Astrocyte of the spinal cord (primary cell): ENCODE measurements around the gene RREB1.

Source experiments
- DNase-seq: peaks from one replicate; pipeline ENCODE4 v3.0.0; 2011; ENCODE audit warnings: low read depth, low spot score
- H3K4me3 ChIP-seq: 2 replicates; pipeline ENCODE4 v1.5.1; 2011; ENCODE audit warnings: low read depth, mild to moderate bottlenecking, low read length, moderate library complexity
- in situ Hi-C: cut with HindIII; loops from 2 replicates; pipeline ENCODE4 v1.10.0; 2017; ENCODE audit warnings: low sequenced_read_pairs
- TF ChIP-seq, protein P1 (sequence below): IDR thresholded peaks from 2 replicates; pipeline ENCODE4 v1.5.1; 2012; ENCODE audit warnings: low read depth, mild to moderate bottlenecking, low read length, inconsistent platforms

The RREB1 gene

DNA sequence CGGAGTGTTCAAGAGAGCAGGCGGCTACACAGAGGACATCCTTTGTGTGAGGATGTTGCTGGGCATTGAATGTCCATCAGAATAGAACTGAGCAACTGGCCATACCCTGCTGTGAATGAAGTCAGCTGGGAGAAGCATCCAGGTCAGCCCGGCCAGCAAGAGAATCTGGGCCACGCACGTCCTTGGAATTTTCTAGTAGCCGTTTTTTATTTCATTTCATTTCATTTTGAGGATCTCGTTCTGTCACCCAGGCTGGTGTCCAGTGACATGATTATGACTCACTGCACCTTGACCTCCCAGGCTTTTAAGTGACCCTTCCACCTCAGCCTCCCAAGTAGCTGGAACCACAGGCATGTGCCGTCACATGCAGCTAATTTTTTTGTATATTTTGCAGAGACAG is 107.4 kb downstream of the RREB1 start:
- DNase-seq, result peak; percentile 27
- in situ Hi-C loops, result no loop called here
- H3K4me3 ChIP-seq, result no peak overlapping the region
- TF ChIP-seq, protein P1, sequence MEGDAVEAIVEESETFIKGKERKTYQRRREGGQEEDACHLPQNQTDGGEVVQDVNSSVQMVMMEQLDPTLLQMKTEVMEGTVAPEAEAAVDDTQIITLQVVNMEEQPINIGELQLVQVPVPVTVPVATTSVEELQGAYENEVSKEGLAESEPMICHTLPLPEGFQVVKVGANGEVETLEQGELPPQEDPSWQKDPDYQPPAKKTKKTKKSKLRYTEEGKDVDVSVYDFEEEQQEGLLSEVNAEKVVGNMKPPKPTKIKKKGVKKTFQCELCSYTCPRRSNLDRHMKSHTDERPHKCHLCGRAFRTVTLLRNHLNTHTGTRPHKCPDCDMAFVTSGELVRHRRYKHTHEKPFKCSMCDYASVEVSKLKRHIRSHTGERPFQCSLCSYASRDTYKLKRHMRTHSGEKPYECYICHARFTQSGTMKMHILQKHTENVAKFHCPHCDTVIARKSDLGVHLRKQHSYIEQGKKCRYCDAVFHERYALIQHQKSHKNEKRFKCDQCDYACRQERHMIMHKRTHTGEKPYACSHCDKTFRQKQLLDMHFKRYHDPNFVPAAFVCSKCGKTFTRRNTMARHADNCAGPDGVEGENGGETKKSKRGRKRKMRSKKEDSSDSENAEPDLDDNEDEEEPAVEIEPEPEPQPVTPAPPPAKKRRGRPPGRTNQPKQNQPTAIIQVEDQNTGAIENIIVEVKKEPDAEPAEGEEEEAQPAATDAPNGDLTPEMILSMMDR, result no peak

DNA sequence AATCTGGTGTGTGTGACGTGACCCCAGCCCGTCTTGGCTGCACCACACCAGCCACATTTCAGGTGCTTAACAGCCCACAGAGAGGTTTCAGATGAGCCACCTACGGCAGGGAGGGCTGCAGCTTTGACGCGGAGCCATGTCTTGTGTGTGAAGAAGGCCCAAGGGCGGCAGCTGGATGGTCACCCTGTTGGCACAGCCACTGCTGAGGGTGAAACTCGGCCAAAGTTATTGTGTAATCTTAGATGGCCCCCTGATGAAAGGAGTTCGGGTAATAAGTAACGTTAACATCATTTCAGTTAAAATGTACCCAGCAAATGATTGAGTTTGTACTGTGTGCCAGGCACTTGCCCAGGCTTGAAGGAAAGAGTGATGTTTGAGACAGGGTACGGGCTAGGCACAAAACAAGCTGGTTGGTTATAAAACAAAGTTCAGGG is 108.1 kb downstream of the RREB1 start:
- TF ChIP-seq, protein P1, result no peak
- in situ Hi-C loops, result no loop called here
- DNase-seq, result no peak
- no peak overlapping the region for H3K4me3 ChIP-seq

DNA sequence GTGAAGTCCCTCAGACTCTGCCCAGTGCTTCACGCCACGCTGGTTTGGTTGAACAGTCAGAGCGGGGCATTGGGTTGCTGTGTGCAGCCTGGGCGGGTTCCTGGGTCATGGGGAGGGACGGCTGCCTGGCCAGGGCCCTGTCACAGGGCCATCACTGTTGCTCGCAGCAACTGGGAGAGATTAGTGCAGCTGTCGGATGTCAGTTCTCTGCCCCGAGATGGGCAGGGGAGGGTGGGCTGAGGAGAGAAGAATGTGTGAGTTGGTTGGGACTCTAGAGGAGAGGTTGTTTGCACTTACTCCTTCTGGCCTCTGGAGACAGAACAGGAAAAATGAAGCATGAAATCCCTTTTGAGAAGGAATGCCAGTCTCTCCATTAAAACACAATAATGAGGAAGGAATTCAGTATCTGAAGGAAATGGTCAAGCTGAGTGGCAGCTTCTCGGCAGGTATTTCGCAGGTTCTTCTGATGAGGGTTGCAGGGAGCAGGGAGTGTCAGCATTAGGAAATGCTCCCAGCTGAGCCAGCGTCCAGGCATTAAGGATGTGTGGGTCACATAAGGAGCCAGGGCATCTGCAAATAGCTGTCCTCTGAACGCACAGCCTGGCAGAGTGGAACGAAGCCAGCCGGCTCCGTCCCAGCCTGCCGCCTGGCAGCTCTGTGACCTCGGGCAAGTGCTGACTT is 109.3 kb downstream of the RREB1 start:
- TF ChIP-seq, protein P1, result peak; percentile 2

DNA sequence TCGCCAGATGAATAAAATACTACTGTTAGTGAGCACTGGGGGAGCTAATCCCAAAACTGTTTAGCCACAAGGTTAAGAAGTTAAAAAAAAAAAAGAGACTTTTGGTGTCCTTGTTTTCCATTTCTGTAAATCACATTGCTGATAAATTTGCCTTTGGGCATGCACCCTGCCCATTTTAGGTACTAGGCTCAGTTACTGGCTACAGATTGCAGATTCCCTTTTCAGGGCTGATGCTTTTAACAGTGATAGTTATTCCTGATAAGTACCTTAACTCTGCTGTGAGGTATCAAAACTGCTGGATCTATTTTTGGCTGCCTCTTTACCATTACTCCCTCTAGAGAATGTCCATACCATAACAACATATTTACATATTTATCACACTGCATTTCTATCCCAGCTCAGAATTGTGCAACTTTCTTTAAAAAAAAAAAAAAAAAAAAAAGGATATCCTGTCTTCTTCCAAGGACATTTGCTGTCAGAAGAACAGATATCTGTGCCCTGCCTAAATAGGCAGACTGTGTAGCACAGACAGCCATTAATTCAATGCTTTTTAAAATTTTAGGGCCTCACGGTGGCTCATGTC is 110.7 kb downstream of the RREB1 start:
- H3K4me3 ChIP-seq, result no peak overlapping the region
- TF ChIP-seq, protein P1, result no peak
- DNase-seq, result no peak
- in situ Hi-C loops, result no loop called here

More for the DNA sequence above, 109.3 kb downstream of the RREB1 start:
- in situ Hi-C loops, result no loop called here
- H3K4me3 ChIP-seq, result no peak overlapping the region
- no peak for DNase-seq

DNA sequence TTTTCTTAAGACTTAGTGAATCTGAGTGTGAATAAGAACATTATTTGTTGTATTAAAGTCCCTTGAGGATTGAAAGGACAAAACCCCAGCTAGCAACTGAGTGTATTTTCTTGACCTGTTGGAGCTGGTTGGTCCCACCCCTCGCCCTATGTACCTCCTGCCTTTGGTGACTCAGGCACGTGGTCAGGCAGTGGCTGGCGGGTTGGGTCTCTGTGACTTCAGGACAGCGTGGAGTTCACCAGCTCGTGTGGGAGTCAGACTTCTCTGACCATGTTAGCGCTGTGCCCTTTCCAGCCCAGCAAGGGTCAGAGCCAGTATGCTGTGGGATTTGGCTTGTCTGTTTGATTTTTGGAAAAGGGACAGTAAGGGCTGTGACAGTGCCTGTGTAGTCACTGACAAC is 111.5 kb downstream of the RREB1 start:
- TF ChIP-seq, protein P1, result no peak
- no peak overlapping the region for H3K4me3 ChIP-seq
- in situ Hi-C loops, result no loop called here
- peak; percentile 32 for DNase-seq

DNA sequence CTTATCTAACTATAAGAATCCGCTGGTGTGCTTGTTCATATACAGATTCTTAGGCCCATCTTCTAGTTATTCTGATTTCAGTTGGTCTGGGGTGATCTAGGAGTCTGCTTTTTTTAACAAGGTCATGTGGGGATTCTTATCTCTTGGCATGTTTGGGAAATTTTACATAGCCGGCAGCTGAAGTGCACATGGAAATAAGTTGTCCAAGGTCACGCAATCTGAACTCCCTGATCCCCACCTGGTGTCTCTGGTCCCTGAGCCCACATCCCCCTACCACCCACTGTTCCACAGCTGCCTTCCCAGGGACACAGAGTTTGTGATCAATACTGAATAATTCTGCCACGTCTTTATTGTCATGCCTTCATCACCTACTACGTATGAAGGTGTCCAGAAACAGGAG is 114.4 kb downstream of the RREB1 start:
- in situ Hi-C loops, result no loop called here
- no peak overlapping the region for H3K4me3 ChIP-seq
- TF ChIP-seq, protein P1, result no peak
- DNase-seq, result no peak
